ENCODE results near the gene GAS2L2.

DNA sequence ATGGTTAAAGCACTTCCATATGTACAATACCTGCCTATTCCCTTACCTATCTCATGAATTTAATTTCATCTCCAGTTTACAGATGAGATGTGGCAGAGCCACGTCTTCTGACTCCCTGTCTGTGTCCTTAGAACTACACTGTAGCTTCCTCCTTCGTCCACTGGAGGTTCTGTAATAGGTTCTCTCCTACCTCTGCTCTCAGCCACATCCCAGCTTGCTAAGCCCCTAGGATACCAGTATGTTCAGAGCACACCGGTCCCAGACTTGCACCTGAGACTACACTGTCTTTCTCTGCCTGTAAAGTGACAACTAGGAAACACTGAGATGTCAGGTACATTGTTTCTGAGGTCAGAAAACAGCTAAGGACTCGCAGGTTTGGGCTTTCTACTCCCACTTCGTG is 25.4 kb downstream of the GAS2L2 start:
- no peak for TF ChIP-seq POLR2A (IDR thresholded peaks at IDR 0.05; ENCODE audit: low read length)
- no peak for TF ChIP-seq GATA1 (IDR thresholded peaks at IDR 0.05; ENCODE audit: low read depth, low read length)
